GM18861 (cell line): ENCODE results near the gene EEFSEC.

Experiments
- ATAC-seq: cut with Tn5 transposase; IDR thresholded peaks from one replicate; pipeline ENCODE4 v1.9.1; 2021; ENCODE audit not compliant: unreplicated experiment

EEFSEC gene

GRCh38 chr3:128421966-128422365 is 268.7 kb downstream of the EEFSEC start:
- ATAC-seq = no peak

GRCh38 chr3:128422762-128423524 is 269.7 kb downstream of the EEFSEC start:
- ATAC-seq = no peak

GRCh38 chr3:128423525-128424147 is 270.4 kb downstream of the EEFSEC start:
- no peak for ATAC-seq

GRCh38 chr3:128424508-128425069 is 271.3 kb downstream of the EEFSEC start:
- no peak for ATAC-seq

- no peak for ATAC-seq
Measured at GRCh38 chr3:128425142-128425845, 272.0 kb downstream of the EEFSEC start.

GRCh38 chr3:128425846-128426127 is 272.5 kb downstream of the EEFSEC start:
- ATAC-seq = no peak

- ATAC-seq = peak; percentile 47
Measured at GRCh38 chr3:128426128-128426921, 273.0 kb downstream of the EEFSEC start.

- no peak for ATAC-seq
Measured at GRCh38 chr3:128427175-128427857, 274.0 kb downstream of the EEFSEC start.

- no peak for ATAC-seq
Measured at GRCh38 chr3:128427872-128428822, 274.9 kb downstream of the EEFSEC start.

GRCh38 chr3:128429275-128429674 is 276.0 kb downstream of the EEFSEC start:
- no peak for ATAC-seq

GRCh38 chr3:128429751-128430150 is 276.5 kb downstream of the EEFSEC start:
- ATAC-seq = no peak

GRCh38 chr3:128430301-128430700 is 277.0 kb downstream of the EEFSEC start:
- no peak for ATAC-seq

GRCh38 chr3:128430731-128431130 is 277.4 kb downstream of the EEFSEC start:
- ATAC-seq = no peak

- ATAC-seq = no peak
Measured at GRCh38 chr3:128431803-128432300, 278.6 kb downstream of the EEFSEC start.

GRCh38 chr3:128432301-128432970 is 279.2 kb downstream of the EEFSEC start:
- no peak for ATAC-seq

- ATAC-seq = no peak
Measured at GRCh38 chr3:128432971-128433836, 279.9 kb downstream of the EEFSEC start.

GRCh38 chr3:128433837-128434165 is 280.5 kb downstream of the EEFSEC start:
- ATAC-seq = no peak

GRCh38 chr3:128434524-128434923 is 281.2 kb downstream of the EEFSEC start:
- ATAC-seq = no peak
